Adrenal gland (tissue), 5 donors: Measurements from ENCODE around the gene PHKB.

Experiments used
- CTCF ChIP-seq, 6 experiments: fragments of 450-650 bp in 4 of 6; fragments of 200-600 bp in 2 of 6; sonication (generic) in 1 of 6; IDR thresholded peaks; 1 replicate in 5 of 6; 2 replicates in 1 of 6; pipeline versions ENCODE4 v1.5.1 to v1.8.0; 2016 to 2021; ENCODE audit warnings: antibody characterized with exemption in 6 of 6, mild to moderate bottlenecking in 2 of 6, moderate library complexity in 1 of 6
- POLR2A ChIP-seq, 2 donors: fragments of 450-650 bp; IDR thresholded peaks; one replicate each; pipeline ENCODE4 v1.6.1; 2017; ENCODE audit warnings: antibody characterized with exemption in 2 of 2, mild to moderate bottlenecking in 2 of 2, moderate library complexity in 1 of 2
- donor health status: DM: no; HTN: no; CAD: no.

- TF ChIP-seq CTCF (IDR thresholded peaks at IDR 0.05): no peak
- TF ChIP-seq POLR2A (IDR thresholded peaks at IDR 0.05): no peak
Observed at GRCh38 chr16:47693226-47693625, 232.1 kb downstream of the PHKB start.
